HEK293 (cell line): Measurements from ENCODE around the gene PKNOX1.
"Not testable (repeated sequence)": the region's sequence is repeated elsewhere in the genome, so short reads cannot be mapped to it uniquely, and the experiment has no call there.

Experiments
- CTCF ChIA-PET: fragments of 350-600 bp; formaldehyde crosslinking; extraction: SDS; loops from one replicate; lab custom pipeline; 2021; ENCODE audit warnings: antibody characterized with exemption; lab: Yijun Ruan, JAX
- POLR2A ChIA-PET: fragments of 300-600 bp; formaldehyde crosslinking; extraction: SDS; loops from one replicate; lab custom pipeline; 2020; ENCODE audit warnings: antibody characterized with exemption, inconsistent platforms; lab: Yijun Ruan, JAX
- H3K27ac ChIP-seq: fragments of 200-500 bp; sonication (Bioruptor generic); 2 replicates; pipeline ENCODE4 v1.5.1; 2014; ENCODE audit warnings: low read depth, low read length, control low read depth, inconsistent platforms; ENCODE audit errors: extremely low read depth
- H3K36me3 ChIP-seq, 2 experiments: fragments of 200-500 bp in 1 of 2; sonication (Bioruptor generic) in 1 of 2; 1 replicate in 1 of 2; 2 replicates in 1 of 2; pipeline ENCODE4 v1.5.1; 2014 to 2017; ENCODE audit warnings: inconsistent platforms in 2 of 2, low read length in 2 of 2; ENCODE audit not compliant: control insufficient read depth in 2 of 2, insufficient read depth in 1 of 2
- H3K4me1 ChIP-seq: fragments of 200-500 bp; sonication (Bioruptor generic); 2 replicates; pipeline ENCODE4 v1.5.1; 2014; ENCODE audit warnings: mild to moderate bottlenecking, low read length, inconsistent platforms; ENCODE audit not compliant: control insufficient read depth, insufficient read depth
- H3K4me3 ChIP-seq: 2 replicates; pipeline ENCODE4 v1.5.1; 2011; ENCODE audit warnings: low read depth, mild to moderate bottlenecking, control low read depth, low read length, moderate library complexity
- H3K9me3 ChIP-seq: fragments of 200-500 bp; sonication (Bioruptor generic); 2 replicates; pipeline ENCODE4 v1.5.1; 2014; ENCODE audit warnings: low read depth, low read length, inconsistent platforms; ENCODE audit not compliant: control insufficient read depth, insufficient read depth
- GLIS1 ChIP-seq: fragments of 450-650 bp; formaldehyde crosslinking; IDR thresholded peaks from 2 replicates; pipeline ENCODE4 v1.5.1; 2016; ENCODE audit warnings: missing biosample characterization, missing genetic modification characterization
- IKZF3 ChIP-seq: fragments of 450-650 bp; IDR thresholded peaks from 2 replicates; pipeline ENCODE4 v1.5.0; 2018; ENCODE audit warnings: missing biosample characterization, mild to moderate bottlenecking, missing genetic modification characterization, moderate library complexity
- SETDB1 ChIP-seq: IDR thresholded peaks from one replicate; pipeline ENCODE4 v1.6.1; 2017; ENCODE audit warnings: mild to moderate bottlenecking, low read length, moderate library complexity, mixed read lengths; ENCODE audit not compliant: insufficient read length
- ZBTB20 ChIP-seq: fragments of 450-650 bp; formaldehyde crosslinking; IDR thresholded peaks from 2 replicates; pipeline ENCODE4 v1.5.1; 2016; ENCODE audit warnings: missing biosample characterization, missing genetic modification characterization
- ZNF223 ChIP-seq: fragments of 450-650 bp; formaldehyde crosslinking; IDR thresholded peaks from 2 replicates; pipeline ENCODE4 v1.5.1; 2016; ENCODE audit warnings: missing biosample characterization, missing genetic modification characterization
- ZNF311 ChIP-seq: fragments of 450-650 bp; formaldehyde crosslinking; IDR thresholded peaks from 2 replicates; pipeline ENCODE4 v1.5.1; 2017; ENCODE audit warnings: missing biosample characterization, missing genetic modification characterization, borderline replicate concordance
- ZNF530 ChIP-seq: fragments of 450-650 bp; formaldehyde crosslinking; IDR thresholded peaks from 2 replicates; pipeline ENCODE4 v1.5.1; 2016; ENCODE audit warnings: low read depth, missing biosample characterization, missing genetic modification characterization
- ZNF560 ChIP-seq: fragments of 450-650 bp; formaldehyde crosslinking; IDR thresholded peaks from 2 replicates; pipeline ENCODE4 v1.5.1; 2017; ENCODE audit warnings: missing biosample characterization, missing genetic modification characterization, borderline replicate concordance
- ZNF623 ChIP-seq: fragments of 450-650 bp; formaldehyde crosslinking; IDR thresholded peaks from 2 replicates; pipeline ENCODE4 v1.5.1; 2016; ENCODE audit warnings: missing biosample characterization, missing genetic modification characterization
- ZNF707 ChIP-seq: fragments of 450-650 bp; formaldehyde crosslinking; IDR thresholded peaks from 2 replicates; pipeline ENCODE4 v1.5.1; 2016; ENCODE audit warnings: missing biosample characterization, missing genetic modification characterization
- ZSCAN16 ChIP-seq: fragments of 450-650 bp; formaldehyde crosslinking; IDR thresholded peaks from 2 replicates; pipeline ENCODE4 v1.5.1; 2016; ENCODE audit warnings: missing biosample characterization, missing genetic modification characterization
- TF ChIP-seq, protein P1 (sequence below): fragments of 450-650 bp; formaldehyde crosslinking; conservative IDR thresholded peaks from 2 replicates; pipeline ENCODE4 v1.5.1; 2016; ENCODE audit warnings: low read depth, missing biosample characterization, missing genetic modification characterization
- TF ChIP-seq, protein P2 (sequence below): fragments of 450-650 bp; formaldehyde crosslinking; IDR thresholded peaks from 2 replicates; pipeline ENCODE4 v1.5.1; 2016; ENCODE audit warnings: missing biosample characterization, missing genetic modification characterization, borderline replicate concordance
- TF ChIP-seq, protein P3 (sequence below): fragments of 450-650 bp; formaldehyde crosslinking; IDR thresholded peaks from 2 replicates; pipeline ENCODE4 v1.5.1; 2016; ENCODE audit warnings: missing biosample characterization, missing genetic modification characterization

Gene PKNOX1

DNA sequence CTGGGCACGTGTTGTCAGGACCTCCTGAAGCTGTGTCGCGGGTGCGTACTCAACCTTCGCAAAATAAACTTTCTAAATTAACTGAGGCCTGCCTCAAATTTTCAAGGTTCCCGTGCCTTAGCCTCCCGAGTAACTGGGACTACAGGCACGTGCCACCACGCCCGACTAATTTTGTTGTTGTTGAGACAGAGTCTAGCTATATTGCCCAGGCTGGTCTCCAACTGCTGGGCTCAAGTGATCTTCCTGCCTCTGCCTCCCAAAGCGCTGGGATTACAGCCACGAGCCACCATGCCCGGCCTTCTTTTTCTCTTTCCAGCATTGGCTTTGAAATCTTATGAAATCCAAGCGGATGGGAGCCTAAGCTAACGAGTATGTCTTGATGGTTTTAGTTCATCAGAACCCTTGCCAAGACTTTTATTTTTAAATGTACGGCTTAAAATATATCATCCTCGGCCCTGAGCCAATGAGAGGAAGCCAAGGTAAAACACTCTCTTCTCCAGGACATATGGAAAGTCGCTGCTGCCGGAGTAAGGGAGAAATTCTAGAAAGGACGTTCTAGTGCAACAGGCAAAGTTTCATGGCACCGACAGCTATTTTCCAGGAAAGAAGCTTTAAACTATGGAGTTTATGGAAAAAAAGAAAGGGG, 36.3 kb upstream of the PKNOX1 start (continued):
- TF ChIP-seq GLIS1 (tag by site-specific recombination) (no peak), ZNF223 (tag by site-specific recombination) (no peak), ZNF530 (tag by site-specific recombination) (no peak), SETDB1 (no peak), ZSCAN16 (tag by site-specific recombination) (no peak), ZNF623 (tag by site-specific recombination) (no peak), ZNF707 (no peak), ZNF311 (tag by site-specific recombination) (no peak), IKZF3 (tag by site-specific recombination) (no peak)
- TF ChIP-seq, protein P1, sequence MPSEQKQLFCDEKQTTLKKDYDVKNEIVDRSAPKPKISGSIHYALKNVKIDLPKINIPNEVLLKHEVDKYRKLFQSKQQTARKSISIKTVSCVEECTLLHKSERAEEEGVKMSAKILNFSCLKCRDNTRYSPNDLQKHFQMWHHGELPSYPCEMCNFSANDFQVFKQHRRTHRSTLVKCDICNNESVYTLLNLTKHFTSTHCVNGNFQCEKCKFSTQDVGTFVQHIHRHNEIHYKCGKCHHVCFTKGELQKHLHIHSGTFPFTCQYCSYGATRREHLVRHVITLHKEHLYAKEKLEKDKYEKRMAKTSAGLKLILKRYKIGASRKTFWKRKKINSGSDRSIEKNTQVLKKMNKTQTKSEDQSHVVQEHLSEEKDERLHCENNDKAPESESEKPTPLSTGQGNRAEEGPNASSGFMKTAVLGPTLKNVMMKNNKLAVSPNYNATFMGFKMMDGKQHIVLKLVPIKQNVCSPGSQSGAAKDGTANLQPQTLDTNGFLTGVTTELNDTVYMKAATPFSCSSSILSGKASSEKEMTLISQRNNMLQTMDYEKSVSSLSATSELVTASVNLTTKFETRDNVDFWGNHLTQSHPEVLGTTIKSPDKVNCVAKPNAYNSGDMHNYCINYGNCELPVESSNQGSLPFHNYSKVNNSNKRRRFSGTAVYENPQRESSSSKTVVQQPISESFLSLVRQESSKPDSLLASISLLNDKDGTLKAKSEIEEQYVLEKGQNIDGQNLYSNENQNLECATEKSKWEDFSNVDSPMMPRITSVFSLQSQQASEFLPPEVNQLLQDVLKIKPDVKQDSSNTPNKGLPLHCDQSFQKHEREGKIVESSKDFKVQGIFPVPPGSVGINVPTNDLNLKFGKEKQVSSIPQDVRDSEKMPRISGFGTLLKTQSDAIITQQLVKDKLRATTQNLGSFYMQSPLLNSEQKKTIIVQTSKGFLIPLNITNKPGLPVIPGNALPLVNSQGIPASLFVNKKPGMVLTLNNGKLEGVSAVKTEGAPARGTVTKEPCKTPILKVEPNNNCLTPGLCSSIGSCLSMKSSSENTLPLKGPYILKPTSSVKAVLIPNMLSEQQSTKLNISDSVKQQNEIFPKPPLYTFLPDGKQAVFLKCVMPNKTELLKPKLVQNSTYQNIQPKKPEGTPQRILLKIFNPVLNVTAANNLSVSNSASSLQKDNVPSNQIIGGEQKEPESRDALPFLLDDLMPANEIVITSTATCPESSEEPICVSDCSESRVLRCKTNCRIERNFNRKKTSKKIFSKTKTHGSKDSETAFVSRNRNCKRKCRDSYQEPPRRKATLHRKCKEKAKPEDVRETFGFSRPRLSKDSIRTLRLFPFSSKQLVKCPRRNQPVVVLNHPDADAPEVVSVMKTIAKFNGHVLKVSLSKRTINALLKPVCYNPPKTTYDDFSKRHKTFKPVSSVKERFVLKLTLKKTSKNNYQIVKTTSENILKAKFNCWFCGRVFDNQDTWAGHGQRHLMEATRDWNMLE (tag by site-specific recombination): no peak
- TF ChIP-seq, protein P2, sequence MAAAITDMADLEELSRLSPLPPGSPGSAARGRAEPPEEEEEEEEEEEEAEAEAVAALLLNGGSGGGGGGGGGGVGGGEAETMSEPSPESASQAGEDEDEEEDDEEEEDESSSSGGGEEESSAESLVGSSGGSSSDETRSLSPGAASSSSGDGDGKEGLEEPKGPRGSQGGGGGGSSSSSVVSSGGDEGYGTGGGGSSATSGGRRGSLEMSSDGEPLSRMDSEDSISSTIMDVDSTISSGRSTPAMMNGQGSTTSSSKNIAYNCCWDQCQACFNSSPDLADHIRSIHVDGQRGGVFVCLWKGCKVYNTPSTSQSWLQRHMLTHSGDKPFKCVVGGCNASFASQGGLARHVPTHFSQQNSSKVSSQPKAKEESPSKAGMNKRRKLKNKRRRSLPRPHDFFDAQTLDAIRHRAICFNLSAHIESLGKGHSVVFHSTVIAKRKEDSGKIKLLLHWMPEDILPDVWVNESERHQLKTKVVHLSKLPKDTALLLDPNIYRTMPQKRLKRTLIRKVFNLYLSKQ: no peak
- TF ChIP-seq, protein P3, sequence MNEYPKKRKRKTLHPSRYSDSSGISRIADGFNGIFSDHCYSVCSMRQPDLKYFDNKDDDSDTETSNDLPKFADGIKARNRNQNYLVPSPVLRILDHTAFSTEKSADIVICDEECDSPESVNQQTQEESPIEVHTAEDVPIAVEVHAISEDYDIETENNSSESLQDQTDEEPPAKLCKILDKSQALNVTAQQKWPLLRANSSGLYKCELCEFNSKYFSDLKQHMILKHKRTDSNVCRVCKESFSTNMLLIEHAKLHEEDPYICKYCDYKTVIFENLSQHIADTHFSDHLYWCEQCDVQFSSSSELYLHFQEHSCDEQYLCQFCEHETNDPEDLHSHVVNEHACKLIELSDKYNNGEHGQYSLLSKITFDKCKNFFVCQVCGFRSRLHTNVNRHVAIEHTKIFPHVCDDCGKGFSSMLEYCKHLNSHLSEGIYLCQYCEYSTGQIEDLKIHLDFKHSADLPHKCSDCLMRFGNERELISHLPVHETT: no peak

DNA sequence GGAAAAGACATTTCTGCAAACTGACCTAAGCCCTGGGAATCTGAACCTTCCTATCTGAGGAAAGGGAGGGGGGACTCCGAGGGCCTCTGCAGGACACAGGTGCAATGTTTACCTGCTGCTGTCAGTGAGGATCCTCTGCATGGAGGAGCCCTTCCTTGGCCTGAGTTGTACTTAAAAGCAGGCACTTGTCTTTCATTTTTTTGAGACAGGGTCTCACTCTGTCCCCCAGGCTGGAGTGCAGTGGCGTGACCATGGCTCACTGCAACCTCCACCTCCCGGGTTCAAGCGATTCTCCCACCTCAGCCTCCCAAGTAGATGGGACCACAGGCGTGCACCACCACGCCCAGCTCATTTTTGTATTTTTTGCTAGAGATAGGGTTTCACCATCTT, 35.8 kb upstream of the PKNOX1 start:
- not testable (repeated sequence) for H3K36me3 ChIP-seq, H3K27ac ChIP-seq, H3K4me3 ChIP-seq, H3K9me3 ChIP-seq, H3K4me1 ChIP-seq
- ChIA-PET CTCF (interaction anchor here (1.2 kb wide), 1 partner anchor 10 kb away, joined by 4 read pairs; no protein-coding TSS in a partner anchor), POLR2A (interaction anchor here (0.9 kb wide), 1 partner anchor 54 kb away, joined by 3 read pairs; no protein-coding TSS in a partner anchor)

DNA sequence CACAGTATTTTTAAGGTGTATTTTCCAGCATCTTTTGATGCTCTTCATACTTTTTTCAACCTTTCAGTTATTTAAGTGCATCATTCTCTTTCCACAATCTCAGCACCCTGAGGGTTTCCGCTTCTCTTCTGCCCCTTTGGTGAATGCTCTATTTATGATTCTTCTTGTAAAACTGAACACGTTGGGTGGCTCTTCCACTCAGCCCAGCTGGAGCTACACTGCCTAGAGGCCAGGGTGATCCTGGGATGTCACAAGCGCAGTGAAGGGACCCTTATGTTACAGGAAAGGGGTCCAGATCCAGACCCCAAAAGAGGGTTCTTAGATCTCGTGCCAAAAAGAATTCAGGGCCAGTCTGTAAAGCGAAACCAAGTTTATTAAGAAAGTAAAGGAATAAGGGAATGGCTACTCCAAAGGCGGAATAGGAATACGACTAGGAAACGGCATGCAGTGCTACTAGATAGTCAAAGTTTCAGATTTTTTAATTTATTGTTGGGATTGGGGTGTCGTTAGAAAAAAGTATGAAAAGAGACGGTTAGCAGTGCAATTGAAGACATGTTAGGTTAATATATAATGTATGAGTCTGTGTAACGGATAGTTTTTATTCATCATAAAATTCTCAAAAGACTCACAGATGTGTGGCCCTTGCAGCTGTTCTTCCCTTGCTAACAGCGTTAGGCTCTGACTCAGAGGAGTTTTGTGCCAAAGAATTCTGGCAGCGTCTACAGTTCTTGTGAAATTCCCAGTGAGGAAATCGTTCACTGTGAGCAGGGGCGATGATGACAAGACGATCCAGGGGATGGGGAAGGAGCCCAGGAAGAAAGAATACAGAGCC, 34.6 kb upstream of the PKNOX1 start:
- no peaks in the 10 kb centered on the region for H3K36me3 ChIP-seq
- ChIA-PET POLR2A (no interaction called here), CTCF (interaction anchor here (0.6 to 1.2 kb wide), 2 partner anchors 11 to 42 kb away, joined by 3 to 4 read pairs; no protein-coding TSS in a partner anchor)
- H3K4me1 ChIP-seq: no peaks in the 10 kb centered on the region
- TF ChIP-seq ZNF560 (tag by site-specific recombination) (no peak), ZBTB20 (peak; percentile 58; the same call in 1 of the 2 replicates)
- no peaks in the 10 kb centered on the region for H3K9me3 ChIP-seq
- H3K4me3 ChIP-seq: no peak overlapping the region
- H3K27ac ChIP-seq: no peak overlapping the region
